Frontal cortex (tissue), 4 donors: Measurements from ENCODE around the gene RFFL. TPM values are rescaled to one million over a fixed set of nuclear protein-coding genes. Genes with fewer than 3 reads are reported as not detected.
"Not testable (repeated sequence)": the region's sequence is repeated elsewhere in the genome, so short reads cannot be mapped to it uniquely, and the experiment has no call there.

Experiments used
- DNase-seq, 2 donors: peaks; one replicate each; pipeline ENCODE4 v3.0.0; 2012; ENCODE audit warnings: low spot score in 2 of 2
- FAIRE-seq: peaks from 2 replicates; lab custom pipeline; 2012; peaks lifted over from hg19 to GRCh38; lab: Jason Lieb, UNC
- total RNA-seq: library from RNA; depleted of rRNA; stranded (reverse); fragments of >200 nt; gene quantifications from one replicate; pipeline ENCODE4 v1.2.3, GENCODE V29; 2014
- donor health status: control.
- donor health status: control.
- donor health status: control.

RFFL gene, protein sequence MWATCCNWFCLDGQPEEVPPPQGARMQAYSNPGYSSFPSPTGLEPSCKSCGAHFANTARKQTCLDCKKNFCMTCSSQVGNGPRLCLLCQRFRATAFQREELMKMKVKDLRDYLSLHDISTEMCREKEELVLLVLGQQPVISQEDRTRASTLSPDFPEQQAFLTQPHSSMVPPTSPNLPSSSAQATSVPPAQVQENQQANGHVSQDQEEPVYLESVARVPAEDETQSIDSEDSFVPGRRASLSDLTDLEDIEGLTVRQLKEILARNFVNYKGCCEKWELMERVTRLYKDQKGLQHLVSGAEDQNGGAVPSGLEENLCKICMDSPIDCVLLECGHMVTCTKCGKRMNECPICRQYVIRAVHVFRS
- total RNA-seq = 5.3 TPM

DNA sequence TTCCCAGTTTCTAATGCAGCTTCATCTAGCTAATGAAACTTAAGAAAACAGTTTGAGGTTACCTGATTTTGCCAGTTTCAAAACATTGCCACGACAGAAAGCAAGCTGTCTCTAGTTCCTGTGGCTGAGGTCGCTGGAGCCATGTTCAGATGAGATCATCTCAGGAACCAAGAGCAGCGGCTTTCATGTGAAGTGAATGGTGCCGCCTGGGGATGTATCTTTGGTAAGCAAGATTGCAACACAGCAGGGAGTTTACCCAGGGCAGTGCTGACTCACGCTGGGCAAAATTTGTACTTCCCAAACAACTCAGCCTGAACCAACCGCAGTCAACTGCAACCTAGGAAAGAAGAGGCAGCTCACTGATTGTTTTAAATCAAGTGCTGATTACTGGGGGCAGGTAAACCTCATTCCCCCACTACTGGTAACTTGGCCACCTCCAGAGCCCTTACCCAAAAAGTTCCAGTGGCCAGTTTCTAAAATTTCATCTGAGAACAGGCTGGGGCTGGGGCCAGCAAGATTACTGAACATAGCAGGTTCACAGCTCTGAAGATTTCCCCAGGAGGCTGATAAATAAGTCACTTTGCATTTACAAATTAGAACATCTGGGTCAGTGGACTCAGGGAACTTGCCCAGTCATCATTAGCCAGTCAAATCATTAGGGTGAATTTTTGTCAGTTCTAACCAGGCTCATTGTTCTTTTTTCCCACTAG lies at the start of gene RFFL:
RFFL (minus strand) TSS at position 194 of the 710 bp plus-strand sequence. CDS start 37,154 bp downstream, outside the sequence.
- peak; percentile 47 to 71 for DNase-seq
- no peak for FAIRE-seq

DNA sequence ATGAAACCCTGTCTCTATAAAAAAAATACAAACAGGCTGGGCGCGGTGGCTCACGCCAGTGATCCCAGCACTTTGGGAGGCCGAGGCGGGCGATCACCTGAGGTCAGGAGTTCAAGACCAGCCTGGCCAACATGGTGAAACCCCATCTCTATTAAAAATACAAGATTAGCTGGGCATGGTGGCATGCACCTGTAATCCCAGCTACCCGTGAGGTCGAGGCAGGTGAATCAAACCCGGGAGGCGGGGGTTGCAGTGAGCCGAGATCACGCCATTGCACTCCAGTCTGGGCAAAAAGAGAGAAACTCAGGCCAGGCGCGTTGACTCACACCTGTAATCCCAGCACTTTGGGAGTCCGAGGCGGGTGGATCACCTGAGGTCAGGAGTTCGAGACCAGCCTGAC lies 47.3 kb upstream of the RFFL start:
- not testable (repeated sequence) for FAIRE-seq, DNase-seq

DNA sequence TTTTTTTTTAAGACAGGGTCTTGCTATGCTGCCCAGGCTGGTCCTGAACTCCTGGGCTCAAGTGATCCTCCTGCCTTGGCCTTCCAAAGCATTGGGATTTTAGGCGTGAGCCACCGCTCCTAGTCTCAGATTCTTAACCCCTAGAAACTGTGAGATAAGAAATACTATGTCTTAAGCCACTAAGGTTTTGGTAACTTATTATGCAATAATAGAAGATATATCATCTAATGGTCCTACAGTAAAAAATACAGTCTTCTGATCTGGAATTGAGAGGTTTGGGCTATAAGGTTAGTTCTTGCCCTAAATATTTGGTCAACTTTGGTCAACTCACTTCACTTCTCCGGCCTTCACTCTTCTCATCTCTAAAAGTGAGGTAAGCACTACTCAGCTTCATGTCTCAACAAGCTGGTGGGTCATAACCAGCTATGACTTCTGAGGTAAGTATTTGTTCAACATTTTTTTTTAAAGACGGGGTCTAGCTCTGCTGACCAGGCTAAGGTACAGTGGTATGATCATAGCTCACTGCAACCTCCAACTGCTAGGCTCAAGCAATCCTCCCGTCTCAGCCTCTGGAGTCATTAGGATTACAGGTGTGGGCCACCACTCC lies 41.4 kb upstream of the RFFL start:
- no peak for FAIRE-seq
- no peak for DNase-seq

DNA sequence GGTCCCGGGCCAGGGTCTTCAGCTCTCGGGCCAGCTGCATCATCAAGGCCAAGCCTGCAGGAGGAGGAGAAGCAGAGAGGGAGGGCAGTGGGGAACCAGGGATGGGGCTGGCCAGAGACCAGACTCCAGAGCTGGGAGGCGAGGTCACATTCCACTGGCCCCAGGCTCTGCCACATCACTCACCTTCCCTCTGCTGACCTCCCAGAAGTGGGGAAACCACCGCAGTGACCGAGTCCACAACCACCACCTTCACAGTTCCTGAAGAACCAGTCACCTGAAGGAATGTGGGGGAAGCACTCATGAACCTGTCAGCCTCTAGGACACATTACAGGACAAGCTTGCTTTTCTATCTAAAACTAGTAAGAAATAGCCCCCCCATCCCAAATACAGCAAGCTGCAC lies 39.8 kb upstream of the RFFL start:
- FAIRE-seq = no peak

DNA sequence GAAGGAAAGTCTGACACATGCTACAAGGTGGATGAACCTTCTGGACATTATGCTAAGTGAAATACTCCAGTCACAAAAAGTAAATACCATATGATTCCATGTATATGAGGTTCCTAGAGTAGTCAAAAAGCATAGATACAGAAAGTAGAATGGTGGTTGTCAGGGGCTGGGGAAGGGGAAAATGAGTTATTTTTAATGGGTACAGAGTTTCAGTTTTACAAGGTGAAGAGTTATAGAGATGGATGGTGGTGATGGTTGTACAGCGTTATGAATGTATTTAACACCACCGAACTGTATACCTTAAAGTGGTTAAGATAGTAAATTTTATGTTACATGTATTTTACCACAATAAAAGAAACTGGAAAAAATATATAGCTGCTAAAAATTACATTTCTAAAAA lies 38.2 kb upstream of the RFFL start:
- FAIRE-seq = no peak

More for the DNA sequence above, 39.8 kb upstream of the RFFL start:
- no peak for DNase-seq

DNA sequence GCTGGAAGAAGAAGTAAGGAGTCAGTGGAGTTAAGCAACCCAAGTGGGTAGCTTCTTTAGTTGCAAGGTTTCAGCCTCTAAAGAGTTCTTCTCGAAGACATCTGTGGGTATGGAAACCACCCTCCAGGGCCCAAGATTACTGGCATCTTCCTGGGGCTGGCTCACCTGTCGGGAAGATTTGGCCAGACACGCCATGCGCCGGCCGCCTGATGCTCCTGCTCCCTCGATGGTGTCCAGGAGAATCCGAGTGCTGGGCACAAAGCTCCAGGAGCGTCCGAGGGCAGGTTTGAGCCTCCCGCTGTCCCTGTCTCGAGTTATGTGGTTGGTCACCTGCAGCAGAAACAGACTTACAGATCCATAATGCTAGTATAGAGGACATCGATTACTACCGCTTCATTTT lies 37.5 kb upstream of the RFFL start:
- no peak for DNase-seq
- FAIRE-seq = no peak

More for the DNA sequence above, 38.2 kb upstream of the RFFL start:
- DNase-seq = no peak

DNA sequence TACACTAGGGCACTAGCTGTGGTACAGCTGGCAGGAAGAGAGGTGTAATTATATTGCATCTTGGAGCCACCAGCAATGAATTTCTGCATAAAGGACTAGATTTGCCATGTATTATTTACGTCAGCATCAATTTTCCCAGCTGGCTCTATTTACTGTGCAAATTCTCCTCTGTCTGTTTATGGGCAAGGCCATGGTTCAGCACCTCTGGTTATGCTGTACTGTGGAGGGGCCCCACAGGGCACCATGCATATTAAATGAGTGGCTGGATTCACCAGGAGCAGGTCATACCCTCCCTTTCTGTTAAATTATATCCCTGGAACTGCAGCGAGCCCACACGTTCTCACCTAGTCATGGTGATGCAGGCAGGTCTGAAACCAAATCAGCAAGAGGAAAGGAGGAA lies 36.4 kb upstream of the RFFL start:
- no peak for DNase-seq
- no peak for FAIRE-seq

DNA sequence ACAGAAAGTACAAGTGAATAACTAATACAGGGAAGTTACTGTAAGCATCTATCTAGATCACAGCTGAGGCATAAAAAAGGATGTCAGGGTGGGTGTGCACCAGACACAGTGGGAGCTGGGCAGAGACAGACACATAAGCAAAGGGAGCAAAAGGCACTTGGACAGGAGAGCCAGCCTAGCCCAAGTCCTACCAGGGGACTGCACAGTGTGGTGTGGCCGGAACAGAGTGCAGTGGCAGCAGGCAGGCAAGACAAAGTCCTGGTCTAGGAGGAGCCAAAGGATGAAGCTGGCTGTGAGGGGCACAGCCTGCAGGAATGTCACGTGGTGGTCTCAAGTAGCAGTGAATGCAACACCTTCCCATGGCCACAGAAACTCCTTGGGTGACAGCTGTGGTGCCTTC lies 34.3 kb upstream of the RFFL start:
- DNase-seq (no peak), FAIRE-seq (no peak)

DNA sequence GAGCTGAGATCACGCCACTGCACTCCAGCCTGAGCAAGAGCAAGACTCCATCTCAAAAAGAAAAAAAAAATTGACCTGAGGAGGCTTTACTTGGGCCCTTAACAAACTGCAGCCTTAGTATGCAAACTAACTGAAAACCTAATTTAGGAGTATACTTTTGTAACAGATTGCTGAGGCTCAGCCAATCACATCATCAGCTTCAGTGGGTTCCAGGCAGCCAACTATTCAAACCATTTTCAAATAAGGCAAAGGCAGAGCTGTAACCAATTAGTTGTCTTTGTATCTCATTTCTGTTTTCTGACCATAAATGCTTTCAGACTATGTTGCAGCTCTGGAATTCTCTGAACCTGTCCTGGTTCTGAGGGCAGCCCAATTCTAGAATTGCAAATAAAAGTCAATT lies 32.2 kb upstream of the RFFL start:
- DNase-seq (no peak), FAIRE-seq (no peak)

DNA sequence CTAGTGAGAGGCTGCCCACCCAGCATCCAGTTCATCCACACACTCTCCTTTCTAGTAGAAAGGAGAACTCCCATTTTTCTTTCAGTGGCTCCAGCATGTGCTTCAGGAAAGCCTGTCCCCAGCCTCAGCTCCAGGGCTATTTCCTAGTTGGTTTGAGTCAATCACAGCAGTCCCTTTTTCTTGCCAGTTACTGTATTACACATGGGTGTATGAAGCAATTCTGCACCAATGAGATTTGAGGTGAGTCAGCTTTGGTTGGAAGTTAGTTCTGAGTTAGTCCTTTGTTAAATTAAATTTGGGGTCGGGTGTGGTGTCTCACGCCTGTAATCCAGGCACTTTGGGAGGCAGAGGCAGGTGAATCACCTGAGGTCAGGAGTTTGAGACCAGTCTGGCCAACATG lies 31.4 kb upstream of the RFFL start:
- FAIRE-seq = no peak
- DNase-seq = no peak

DNA sequence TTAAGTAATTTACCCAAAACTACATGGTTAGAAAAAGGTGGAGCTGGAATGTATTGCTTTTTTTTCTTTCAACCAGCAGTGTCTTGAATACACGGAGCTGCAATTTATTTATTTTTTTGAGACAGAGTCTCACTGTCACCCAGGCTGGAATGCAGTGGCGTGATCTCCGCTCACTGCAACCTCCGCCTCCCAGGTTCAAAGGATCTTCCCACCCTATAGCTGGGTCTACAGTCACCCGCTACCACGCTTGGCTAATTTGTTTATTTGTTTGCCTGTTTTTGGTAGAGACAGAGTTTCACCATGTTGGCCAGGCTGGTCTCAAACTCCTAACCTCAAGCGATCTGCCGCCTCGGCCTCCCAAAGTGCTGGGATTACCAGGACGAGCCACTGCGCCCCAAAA lies 27.2 kb upstream of the RFFL start:
- DNase-seq, FAIRE-seq: not testable (repeated sequence)

DNA sequence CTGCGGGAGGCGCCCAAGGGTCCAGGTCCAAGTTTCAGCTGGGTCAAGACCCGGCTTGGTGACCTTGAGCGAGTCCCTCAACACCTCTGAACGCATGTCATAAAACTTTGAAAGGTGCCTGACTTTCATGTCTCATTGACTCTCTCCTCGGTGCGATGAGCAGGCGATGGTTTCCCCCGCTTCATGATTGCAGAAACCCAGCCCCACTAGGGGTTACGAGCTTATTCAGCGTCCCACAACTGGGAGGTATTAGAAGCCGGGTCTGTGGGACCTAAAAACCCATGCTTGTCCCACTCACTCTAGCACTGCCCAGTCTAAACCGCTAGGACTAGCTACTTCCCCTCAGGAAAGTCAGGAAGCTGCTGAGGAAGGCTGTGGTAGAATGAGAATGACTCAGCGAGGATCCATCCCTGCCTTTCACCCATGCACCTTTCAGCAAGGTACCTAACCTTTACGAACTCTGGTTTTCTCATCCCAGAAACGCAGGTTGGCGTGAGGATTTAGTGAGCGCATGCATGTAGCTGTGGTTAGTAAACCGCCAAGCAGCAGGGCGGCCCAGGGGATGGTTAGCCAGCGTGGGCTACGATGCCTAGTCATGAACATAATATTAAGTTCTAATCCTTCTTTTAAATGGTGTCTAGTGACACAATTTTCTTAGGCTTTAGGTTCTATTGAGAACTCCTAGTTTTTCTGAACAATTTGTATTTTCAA lies 26.2 kb upstream of the RFFL start:
- DNase-seq (no peak), FAIRE-seq (no peak)

DNA sequence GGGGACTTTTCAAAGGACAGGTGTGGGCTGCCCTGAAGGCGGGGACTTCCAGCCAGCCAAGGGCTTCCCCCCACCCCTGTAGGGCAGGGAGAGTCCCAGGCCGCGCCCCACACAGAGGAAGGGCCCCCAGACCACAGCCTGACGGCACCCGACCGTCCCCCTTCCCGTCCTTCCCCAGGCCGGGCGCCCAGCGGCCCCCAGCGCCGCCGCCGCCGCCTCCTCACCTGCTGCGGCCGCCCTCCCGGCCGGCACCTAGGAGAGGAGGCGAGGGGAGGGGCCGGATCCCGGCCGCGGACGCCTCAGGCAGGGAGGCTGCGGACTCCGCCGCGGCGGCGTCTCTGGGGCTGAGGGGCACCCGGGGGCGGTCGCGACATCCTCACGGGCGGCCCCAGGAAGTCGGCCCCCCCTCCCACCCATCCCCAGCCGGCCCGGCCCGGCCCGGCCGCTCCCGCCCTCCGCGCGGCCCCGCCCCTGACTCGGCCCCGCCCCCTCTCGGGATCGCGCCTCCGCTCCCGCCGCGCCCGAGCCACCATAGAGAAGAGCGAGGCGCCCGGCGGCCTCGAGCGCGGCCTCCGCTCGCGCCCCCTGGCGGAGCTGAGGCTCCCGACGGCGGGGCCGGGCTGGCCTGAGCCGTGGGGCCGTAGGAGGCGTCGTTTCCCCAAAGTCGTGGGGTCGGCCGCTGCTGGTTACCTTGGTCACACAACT lies 25.5 kb upstream of the RFFL start:
- FAIRE-seq = no peak
- DNase-seq = peak; percentile 92

DNA sequence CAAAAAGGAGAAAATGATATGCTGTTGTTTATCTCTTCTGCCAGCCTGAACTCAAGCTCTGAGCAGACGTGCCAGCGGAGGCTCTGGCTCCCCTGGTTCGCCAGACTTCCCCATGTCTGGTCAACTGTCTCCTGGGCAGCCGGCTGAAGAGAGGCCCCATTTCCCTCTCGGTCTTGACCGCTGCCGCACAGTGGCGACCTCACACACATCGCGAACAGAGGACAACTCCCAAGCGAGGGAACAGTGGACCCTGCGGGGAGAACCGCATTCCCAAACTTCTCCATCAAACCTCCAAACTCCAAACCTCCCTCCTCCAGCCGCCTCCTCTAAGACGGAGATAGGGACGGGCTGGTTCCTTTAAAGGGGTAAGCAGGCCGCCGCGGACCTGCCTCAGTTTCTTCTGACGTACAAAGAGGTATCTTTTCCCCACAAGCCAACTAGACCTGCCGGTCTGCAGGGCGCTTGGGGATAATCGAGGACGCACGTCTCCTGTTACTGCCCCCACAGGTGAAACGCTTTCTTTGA lies 24.9 kb upstream of the RFFL start:
- FAIRE-seq = no peak
- DNase-seq = peak; percentile 27 to 43

DNA sequence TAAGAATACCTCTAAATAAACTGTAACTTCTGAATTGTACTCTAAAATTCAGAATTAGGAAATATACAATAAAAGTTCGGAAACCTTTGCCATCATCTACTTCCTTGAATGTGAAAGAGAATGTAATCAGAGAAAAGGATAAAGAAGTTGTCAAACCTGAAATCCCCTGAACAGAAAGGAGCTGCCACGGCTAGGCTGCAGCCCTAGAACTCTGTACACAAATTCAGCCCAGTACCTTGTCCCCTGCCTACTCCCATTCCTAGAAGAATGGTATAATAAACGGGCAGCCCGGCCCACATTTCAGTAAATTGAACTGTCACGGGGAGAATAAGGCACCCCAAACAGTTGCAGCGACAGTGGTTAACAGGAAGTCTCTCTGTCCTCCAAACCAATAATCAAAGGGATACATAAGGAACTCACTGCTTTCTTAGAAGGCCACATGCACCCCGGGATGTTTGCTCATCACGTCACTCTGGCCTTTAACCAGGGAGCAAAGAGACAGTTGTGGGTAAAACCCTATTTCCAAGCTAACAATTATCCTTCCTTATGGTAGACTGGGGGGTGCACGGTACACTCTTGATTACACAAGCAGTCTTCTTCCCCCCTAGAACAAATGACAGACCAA lies 24.3 kb upstream of the RFFL start:
- FAIRE-seq (no peak), DNase-seq (peak in 1 of 2 donors; percentile 13)

DNA sequence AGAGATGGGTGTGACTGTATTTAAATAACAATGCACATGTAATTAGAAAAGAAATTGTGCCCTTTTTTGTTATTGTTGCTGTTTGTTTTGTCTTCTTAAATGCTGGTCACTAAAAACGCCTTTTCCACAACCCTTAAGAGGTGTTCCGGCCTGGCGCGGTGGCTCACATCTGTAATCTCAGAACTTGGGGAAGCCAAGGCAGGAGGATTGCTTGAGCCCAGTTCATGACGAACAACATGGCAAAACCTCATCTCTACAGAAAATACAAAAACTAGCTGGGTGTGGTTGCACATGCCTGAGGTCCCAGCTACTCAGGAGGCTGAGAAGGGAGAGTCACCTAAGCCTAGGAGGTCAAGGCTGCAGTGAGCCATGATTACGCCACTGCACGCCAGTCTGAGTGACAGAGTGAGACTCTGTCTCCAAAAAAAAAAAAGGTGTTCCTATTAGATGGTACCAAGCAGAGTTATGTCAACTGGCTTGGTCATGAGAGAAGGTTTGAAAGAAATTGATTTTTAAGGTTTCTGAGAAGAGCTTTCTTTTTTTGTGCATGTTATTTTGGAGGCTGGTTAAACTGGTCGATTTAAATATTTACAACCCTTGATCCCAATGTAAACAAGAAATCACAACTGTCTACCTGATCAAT lies 23.5 kb upstream of the RFFL start:
- FAIRE-seq = no peak
- no peak for DNase-seq

DNA sequence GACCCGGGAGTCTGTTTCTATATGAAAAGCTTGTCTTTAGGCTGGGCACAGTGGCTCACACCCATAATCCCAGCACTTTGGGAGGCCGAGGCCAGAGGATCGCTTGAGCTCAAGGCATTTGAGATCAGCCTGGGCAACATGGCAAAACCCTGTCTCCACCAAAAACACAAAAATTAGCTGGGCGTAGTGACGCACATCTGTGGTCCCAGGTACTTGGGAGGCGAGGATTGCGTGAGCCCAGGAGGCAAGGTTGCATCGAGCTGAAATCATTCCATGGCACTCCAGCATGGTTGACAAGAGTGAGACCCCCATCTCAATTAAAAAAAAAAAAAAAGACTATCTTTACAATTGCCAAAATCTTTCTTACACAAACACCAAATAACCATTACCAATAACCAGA lies 22.7 kb upstream of the RFFL start:
- DNase-seq (no peak), FAIRE-seq (no peak)

DNA sequence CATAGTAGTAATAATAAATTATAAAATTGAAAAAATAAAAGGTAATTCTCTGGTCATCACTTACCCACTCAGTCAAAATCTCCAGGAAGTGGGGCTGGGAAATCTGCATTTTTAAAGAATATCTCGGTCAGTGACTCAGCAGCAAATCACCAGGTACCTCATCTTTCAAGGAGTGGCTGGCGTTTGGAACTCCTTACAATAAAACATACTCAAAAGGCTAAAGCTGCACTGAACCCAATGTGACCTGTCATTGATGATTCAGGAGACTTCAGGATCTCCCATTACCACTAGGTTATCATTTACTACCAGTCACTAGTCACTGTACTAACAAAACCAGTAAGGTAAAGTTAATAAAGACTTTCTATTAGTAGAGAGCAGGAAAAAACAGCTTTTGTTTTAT lies 21.5 kb upstream of the RFFL start:
- FAIRE-seq = no peak
- DNase-seq = no peak

DNA sequence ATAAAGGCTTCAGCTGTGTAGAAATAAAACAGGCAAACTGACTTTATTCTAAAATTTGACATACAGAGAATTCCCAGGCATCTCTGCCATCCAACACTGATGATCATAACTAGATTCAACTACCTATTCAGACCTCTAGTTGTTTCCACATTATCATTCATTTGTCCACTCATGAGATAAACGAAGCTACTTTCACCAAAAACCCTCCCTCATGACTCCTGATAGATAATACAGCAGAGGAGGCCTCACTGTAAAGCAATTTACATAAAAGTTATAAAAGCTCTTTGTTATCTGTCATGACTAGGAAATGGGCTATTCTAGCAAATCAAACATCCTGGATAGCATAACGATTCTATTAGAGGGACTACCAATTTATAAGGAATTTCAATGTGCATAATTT lies 19.6 kb upstream of the RFFL start:
- FAIRE-seq (no peak), DNase-seq (no peak)
